ENCODE measurements around the gene ITGA1.

ITGA1 gene

GRCh38 chr5:52938226-52938625 is 150.5 kb downstream of the ITGA1 start:
- H2BK15ac ChIP-seq (ENCODE audit: low read length), result no peak overlapping the region
- H3K9me3 ChIP-seq (replicated peaks in 1 of 2; ENCODE audit: control insufficient read depth in 2 of 2, insufficient read depth in 1 of 2, low read depth in 1 of 2, low read length in 2 of 2), result no peaks in the 10 kb centered on the region
- H3K4ac ChIP-seq (ENCODE audit: low read length), result no peak overlapping the region
- DNase-seq (ENCODE audit: low spot score), result no peak
- no peaks in the 10 kb centered on the region for H3K36me3 ChIP-seq (replicated peaks in 1 of 2; ENCODE audit: control insufficient read depth in 2 of 2, insufficient read depth in 2 of 2, low read length in 2 of 2)
- H2BK5ac ChIP-seq (ENCODE audit: low read length), result no peak overlapping the region
- no peak overlapping the region for H2BK120ac ChIP-seq (ENCODE audit: low read depth, low read length)
- H3K4me2 ChIP-seq (ENCODE audit: insufficient read depth, low read length, poor library complexity, severe bottlenecking), result no peak overlapping the region
- H3K18ac ChIP-seq (ENCODE audit: low read length), result no peak overlapping the region
- H4K8ac ChIP-seq (ENCODE audit: low read depth, low read length), result no peak overlapping the region
- H3K79me1 ChIP-seq (ENCODE audit: low read depth, low read length), result no peaks in the 10 kb centered on the region
- no peaks in the 10 kb centered on the region for H3K4me1 ChIP-seq (ENCODE audit: control insufficient read depth in 2 of 2, insufficient read depth in 1 of 2, low read depth in 1 of 2, low read length in 2 of 2)
- H3K27me3 ChIP-seq (ENCODE audit: control insufficient read depth in 3 of 3, insufficient read depth in 3 of 3, low read depth in 1 of 3, low read length in 3 of 3), result no peaks in the 10 kb centered on the region
- H3K4me3 ChIP-seq (ENCODE audit: low read length in 2 of 2), result no peak overlapping the region
- no peak overlapping the region for H4K91ac ChIP-seq (ENCODE audit: low read depth, low read length, poor library complexity)
- no peak overlapping the region for H3K23ac ChIP-seq (ENCODE audit: low read depth, low read length, poor library complexity)
- no peak overlapping the region for H2AFZ ChIP-seq (ENCODE audit: low read length)
- H2BK12ac ChIP-seq (ENCODE audit: low read length), result no peak overlapping the region
- H3K27ac ChIP-seq (replicated peaks; ENCODE audit: low read length), result no peak overlapping the region
- no peak overlapping the region for H3K9ac ChIP-seq (ENCODE audit: low read depth, low read length, poor library complexity)
- no peak overlapping the region for H3K14ac ChIP-seq (ENCODE audit: low read length)
- no peak overlapping the region for H2AK5ac ChIP-seq (ENCODE audit: low read depth, low read length)

- Histone ChIP-seq H2BK12ac (ENCODE audit: low read length) (no peak overlapping the region), H3K4ac (ENCODE audit: low read length) (no peak overlapping the region), H3K9ac (ENCODE audit: low read depth, low read length, poor library complexity) (no peak overlapping the region), H3K27ac (replicated peaks; ENCODE audit: low read length) (no peak overlapping the region), H2BK5ac (ENCODE audit: low read length) (peak overlapping the region; percentile 53), H2AK5ac (ENCODE audit: low read depth, low read length) (no peak overlapping the region), H3K18ac (ENCODE audit: low read length) (no peak overlapping the region), H3K27me3 (ENCODE audit: control insufficient read depth in 3 of 3, insufficient read depth in 3 of 3, low read depth in 1 of 3, low read length in 3 of 3) (no peaks in the 10 kb centered on the region), H2AFZ (ENCODE audit: low read length) (no peak overlapping the region), H3K79me1 (ENCODE audit: low read depth, low read length) (no peaks in the 10 kb centered on the region), H3K14ac (ENCODE audit: low read length) (no peak overlapping the region), H3K36me3 (replicated peaks in 1 of 2; ENCODE audit: control insufficient read depth in 2 of 2, insufficient read depth in 2 of 2, low read length in 2 of 2) (no peaks in the 10 kb centered on the region), H2BK15ac (ENCODE audit: low read length) (no peak overlapping the region), H2BK120ac (ENCODE audit: low read depth, low read length) (no peak overlapping the region), H4K8ac (ENCODE audit: low read depth, low read length) (no peak overlapping the region), H3K4me3 (ENCODE audit: low read length in 2 of 2) (no peak overlapping the region), H3K23ac (ENCODE audit: low read depth, low read length, poor library complexity) (no peak overlapping the region), H3K9me3 (replicated peaks in 1 of 2; ENCODE audit: control insufficient read depth in 2 of 2, insufficient read depth in 1 of 2, low read depth in 1 of 2, low read length in 2 of 2) (no peaks in the 10 kb centered on the region), H3K4me1 (ENCODE audit: control insufficient read depth in 2 of 2, insufficient read depth in 1 of 2, low read depth in 1 of 2, low read length in 2 of 2) (no peaks in the 10 kb centered on the region), H3K4me2 (ENCODE audit: insufficient read depth, low read length, poor library complexity, severe bottlenecking) (no peak overlapping the region), H4K91ac (ENCODE audit: low read depth, low read length, poor library complexity) (no peak overlapping the region)
- no peak for DNase-seq (ENCODE audit: low spot score)
- WGBS, 2 donors (ENCODE audit: extremely low coverage in 2 of 2, insufficient read length in 2 of 2, insufficient replicate concordance in 1 of 2), result no CpG with 5 or more reads among the region's 2 CpGs
Measured at GRCh38 chr5:52943285-52943684, 155.6 kb downstream of the ITGA1 start.

- Histone ChIP-seq H2BK120ac (ENCODE audit: low read depth, low read length) (no peak overlapping the region), H3K27me3 (ENCODE audit: control insufficient read depth in 3 of 3, insufficient read depth in 3 of 3, low read depth in 1 of 3, low read length in 3 of 3) (no peaks in the 10 kb centered on the region), H3K18ac (ENCODE audit: low read length) (no peak overlapping the region), H3K9me3 (replicated peaks in 1 of 2; ENCODE audit: control insufficient read depth in 2 of 2, insufficient read depth in 1 of 2, low read depth in 1 of 2, low read length in 2 of 2) (no peaks in the 10 kb centered on the region), H3K4ac (ENCODE audit: low read length) (no peak overlapping the region), H2BK5ac (ENCODE audit: low read length) (peak overlapping the region; percentile 53), H3K4me2 (ENCODE audit: insufficient read depth, low read length, poor library complexity, severe bottlenecking) (no peak overlapping the region), H3K14ac (ENCODE audit: low read length) (peak overlapping the region; percentile 56), H3K4me1 (ENCODE audit: control insufficient read depth in 2 of 2, insufficient read depth in 1 of 2, low read depth in 1 of 2, low read length in 2 of 2) (no peaks in the 10 kb centered on the region), H3K23ac (ENCODE audit: low read depth, low read length, poor library complexity) (no peak overlapping the region), H3K79me1 (ENCODE audit: low read depth, low read length) (no peaks in the 10 kb centered on the region), H3K27ac (replicated peaks; ENCODE audit: low read length) (no peak overlapping the region), H3K4me3 (ENCODE audit: low read length in 2 of 2) (no peak overlapping the region), H2AFZ (ENCODE audit: low read length) (no peak overlapping the region), H4K8ac (ENCODE audit: low read depth, low read length) (no peak overlapping the region), H2BK12ac (ENCODE audit: low read length) (no peak overlapping the region), H2AK5ac (ENCODE audit: low read depth, low read length) (peak overlapping the region; percentile 7), H3K36me3 (replicated peaks in 1 of 2; ENCODE audit: control insufficient read depth in 2 of 2, insufficient read depth in 2 of 2, low read length in 2 of 2) (no peaks in the 10 kb centered on the region), H3K9ac (ENCODE audit: low read depth, low read length, poor library complexity) (no peak overlapping the region), H2BK15ac (ENCODE audit: low read length) (peak overlapping the region; percentile 37), H4K91ac (ENCODE audit: low read depth, low read length, poor library complexity) (no peak overlapping the region)
- DNase-seq (ENCODE audit: low spot score), result no peak
- no CpG with 5 or more reads among the region's 7 CpGs for WGBS, 2 donors (ENCODE audit: extremely low coverage in 2 of 2, insufficient read length in 2 of 2, insufficient replicate concordance in 1 of 2)
Measured at GRCh38 chr5:52943808-52944207, 156.1 kb downstream of the ITGA1 start.

DNA sequence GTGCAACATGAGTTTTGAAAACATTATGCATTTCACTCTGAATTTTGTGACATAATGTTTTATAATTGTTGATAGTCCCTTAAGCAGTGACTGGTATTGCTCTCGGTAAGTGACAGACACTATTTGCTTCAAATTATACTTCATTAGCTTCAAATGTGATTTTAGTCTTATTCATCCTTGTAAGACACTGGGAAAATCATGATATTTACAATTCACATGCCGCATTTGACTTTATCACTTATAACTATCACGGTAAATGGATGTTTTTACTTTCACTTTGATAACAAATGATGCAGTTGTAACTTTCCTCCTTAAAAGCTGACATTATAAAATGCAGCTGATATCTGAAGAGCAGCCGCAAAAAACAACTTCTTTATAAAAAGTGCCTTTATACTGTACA is 157.3 kb downstream of the ITGA1 start:
- Histone ChIP-seq H2AK5ac (ENCODE audit: low read depth, low read length) (no peak overlapping the region), H3K23ac (ENCODE audit: low read depth, low read length, poor library complexity) (no peak overlapping the region), H3K4me1 (ENCODE audit: control insufficient read depth in 2 of 2, insufficient read depth in 1 of 2, low read depth in 1 of 2, low read length in 2 of 2) (no peaks in the 10 kb centered on the region), H3K9ac (ENCODE audit: low read depth, low read length, poor library complexity) (no peak overlapping the region), H3K27ac (replicated peaks; ENCODE audit: low read length) (no peak overlapping the region), H3K36me3 (replicated peaks in 1 of 2; ENCODE audit: control insufficient read depth in 2 of 2, insufficient read depth in 2 of 2, low read length in 2 of 2) (no peaks in the 10 kb centered on the region), H2AFZ (ENCODE audit: low read length) (no peak overlapping the region), H3K79me1 (ENCODE audit: low read depth, low read length) (no peaks in the 10 kb centered on the region), H3K9me3 (replicated peaks in 1 of 2; ENCODE audit: control insufficient read depth in 2 of 2, insufficient read depth in 1 of 2, low read depth in 1 of 2, low read length in 2 of 2) (no peaks in the 10 kb centered on the region), H3K4me2 (ENCODE audit: insufficient read depth, low read length, poor library complexity, severe bottlenecking) (no peak overlapping the region), H3K27me3 (ENCODE audit: control insufficient read depth in 3 of 3, insufficient read depth in 3 of 3, low read depth in 1 of 3, low read length in 3 of 3) (no peaks in the 10 kb centered on the region), H4K91ac (ENCODE audit: low read depth, low read length, poor library complexity) (no peak overlapping the region), H3K18ac (ENCODE audit: low read length) (no peak overlapping the region), H4K8ac (ENCODE audit: low read depth, low read length) (no peak overlapping the region), H3K4me3 (ENCODE audit: low read length in 2 of 2) (no peak overlapping the region), H3K14ac (ENCODE audit: low read length) (no peak overlapping the region), H3K4ac (ENCODE audit: low read length) (no peak overlapping the region), H2BK15ac (ENCODE audit: low read length) (no peak overlapping the region), H2BK12ac (ENCODE audit: low read length) (no peak overlapping the region), H2BK5ac (ENCODE audit: low read length) (no peak overlapping the region), H2BK120ac (ENCODE audit: low read depth, low read length) (no peak overlapping the region)
- WGBS, 2 donors (ENCODE audit: extremely low coverage in 2 of 2, insufficient read length in 2 of 2, insufficient replicate concordance in 1 of 2), result no CpG with 5 or more reads among the region's 4 CpGs
- no peak for DNase-seq (ENCODE audit: low spot score)
